ENCODE results near the gene FOXP3. TPM values are rescaled to one million over a fixed set of nuclear protein-coding genes. Genes with fewer than 3 reads are reported as not detected.
A peak's percentile ranks its signal among the peaks of the same experiment; 100 is the strongest.

FOXP3 gene
- total RNA-seq, 1 experiment from 2014 or later, result 0.68 TPM

DNA sequence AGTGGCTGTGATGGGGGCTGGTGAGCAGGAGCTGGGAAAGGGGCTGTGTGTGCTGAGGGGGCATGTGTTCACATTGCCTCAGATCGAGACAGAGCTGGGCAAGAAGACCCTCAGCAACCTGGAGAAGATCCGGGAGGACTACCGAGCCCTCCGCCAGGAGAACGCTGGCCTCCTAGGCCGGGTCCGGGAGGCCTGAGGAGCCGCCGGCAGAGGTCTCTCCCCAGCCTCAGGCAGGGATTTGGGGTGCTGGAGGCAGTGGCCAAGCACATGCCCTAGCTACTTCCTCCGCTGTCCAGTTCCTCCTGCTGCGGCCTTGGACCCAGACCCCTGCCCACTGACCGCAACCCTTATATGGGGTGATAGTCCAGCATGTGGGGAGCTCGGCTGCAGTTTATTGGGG lies 14.4 kb downstream of the FOXP3 start:
- DNase-seq, result no peak
- Mint-ChIP-seq H3K27ac (peak overlapping the region in 1 of 3 experiments; percentile 18; a peak in 1 of 7 replicates), H3K4me1 (no peaks in the 10 kb centered on the region), H3K4me3 (no peak overlapping the region), H3K27me3 (ENCODE audit: low read depth) (no peaks in the 10 kb centered on the region; the same call in 1 of the 2 replicates), H3K9me3 (peaks cover 64 to 77% of the 10 kb centered on the region in 2 experiments), H3K36me3 (ENCODE audit: insufficient read depth in 1 of 3, low read depth in 3 of 3) (peaks cover 12 to 36% (median 18%) of the 10 kb centered on the region in 3 experiments)
- no peak overlapping the region for H2BK5ac ChIP-seq (ENCODE audit: insufficient read length, low read length)
- no CpG with 5 or more reads among the region's 13 CpGs for WGBS (ENCODE audit: extremely low coverage, insufficient read length, low lambda C conversion rate)
- H3K9me3 ChIP-seq (ENCODE audit: control insufficient read depth, low read depth, low read length), result peaks cover 27% of the 10 kb centered on the region
- no peak overlapping the region for H3K18ac ChIP-seq (ENCODE audit: insufficient read length, low read depth, low read length)
- no peak overlapping the region for H4K8ac ChIP-seq (replicated peaks; ENCODE audit: insufficient read length, low read depth, low read length)
- no peak overlapping the region for H2BK12ac ChIP-seq (ENCODE audit: insufficient read length, low read depth, low read length)
- H4K20me1 ChIP-seq (ENCODE audit: control insufficient read depth, insufficient read depth, insufficient read length), result no peaks in the 10 kb centered on the region
- no peaks in the 10 kb centered on the region for H3K27me3 ChIP-seq (ENCODE audit: insufficient read depth, low read length)
- no peak overlapping the region for H3K56ac ChIP-seq (ENCODE audit: insufficient read length, low read depth, low read length)
- no peak overlapping the region for H3K14ac ChIP-seq (ENCODE audit: insufficient read depth, low read length)
- H3K4me1 ChIP-seq (ENCODE audit: insufficient read depth, low read length), result no peaks in the 10 kb centered on the region
- H2BK120ac ChIP-seq (ENCODE audit: low read depth, low read length, poor library complexity, severe bottlenecking), result no peak overlapping the region
- H3K4me2 ChIP-seq (ENCODE audit: insufficient read depth, insufficient read length, low read length), result no peak overlapping the region
- no peak overlapping the region for H3K9ac ChIP-seq (ENCODE audit: extremely low read depth, insufficient read length, low read length)
- H2BK15ac ChIP-seq (ENCODE audit: low read depth, low read length), result no peak overlapping the region; the same call in 1 of the 2 replicates
- TF ChIP-seq CTCF (conservative IDR thresholded peaks at IDR 0.05), result no peak
- H3K4ac ChIP-seq (ENCODE audit: low read depth, low read length), result no peak overlapping the region
- no peak overlapping the region for H3T11ph ChIP-seq (ENCODE audit: low read length)
- no peaks in the 10 kb centered on the region for H3K79me2 ChIP-seq (ENCODE audit: insufficient read depth, low read length)
- no peak overlapping the region for H4K5ac ChIP-seq (ENCODE audit: insufficient read length, low read depth, low read length)
- no peak overlapping the region for H2AK5ac ChIP-seq (ENCODE audit: insufficient read length, low read length)
- no peak overlapping the region for H3K23ac ChIP-seq (ENCODE audit: insufficient read length, low read depth, low read length)
- H4K91ac ChIP-seq (ENCODE audit: insufficient read length, low read depth, low read length), result no peak overlapping the region
- no peaks in the 10 kb centered on the region for H3K79me1 ChIP-seq (ENCODE audit: insufficient read depth, low read depth, low read length, poor library complexity, severe bottlenecking)
- no peak overlapping the region for H2BK20ac ChIP-seq (ENCODE audit: low read depth, low read length, poor library complexity, severe bottlenecking)
- no peak overlapping the region for H3K27ac ChIP-seq (ENCODE audit: insufficient read length, low read depth, low read length)
- H3K23me2 ChIP-seq (ENCODE audit: insufficient read length, low read depth, low read length, poor library complexity, severe bottlenecking), result no peaks in the 10 kb centered on the region
- no peak overlapping the region for H2AFZ ChIP-seq (ENCODE audit: low read length)
